T-cell (primary cell): Measurements from ENCODE around the gene GSX2. TPM values are rescaled to one million over a fixed set of nuclear protein-coding genes. Genes with fewer than 3 reads are reported as not detected.

Experiments
- ATAC-seq, 4 experiments: fragments of 200-7000 bp in 3 of 4; fragments of 150-1000 bp in 1 of 4; cut with Tn5 transposase; replicated peaks in 1 of 4; 1 replicate in 3 of 4; 2 replicates in 1 of 4; pipeline ENCODE4 v1.10.0; 2021; ENCODE audit warnings: moderate library complexity in 3 of 4, mild to moderate bottlenecking in 2 of 4, moderate number of reproducible peaks in 1 of 4
- CTCF ChIA-PET, 2 donors: fragments of 300-600 bp; sonication (Branson Sonifier 250); formaldehyde crosslinking; loops; one replicate each; lab custom pipeline; 2022; ENCODE audit warnings: antibody characterized with exemption in 2 of 2; lab: Charles Lee
- POLR2A ChIA-PET, 2 donors: fragments of 300-600 bp; sonication (Branson Sonifier 250); formaldehyde crosslinking; loops; one replicate each; lab custom pipeline; 2022; ENCODE audit warnings: antibody characterized with exemption in 2 of 2; lab: Charles Lee
- DNase-seq, 35 experiments: peaks; one replicate each; pipeline versions ENCODE4 v3.0.0 to v3.0.0-alpha.2; 2013 to 2023
- H3K27ac ChIP-seq: one replicate; pipeline ENCODE4 v1.5.1; 2013; ENCODE audit warnings: low read length
- H3K27me3 ChIP-seq, 2 experiments: replicated peaks in 1 of 2; 1 replicate in 1 of 2; 2 replicates in 1 of 2; pipeline versions ENCODE4 v1.6.1 to v1.7.0; 2013; ENCODE audit warnings: low read length in 1 of 2, mixed read lengths in 1 of 2; ENCODE audit not compliant: control insufficient read depth in 2 of 2, insufficient read depth in 2 of 2; ENCODE audit errors: extremely low read depth in 1 of 2
- H3K36me3 ChIP-seq, 2 donors: 1 replicate in 1 of 2; 2 replicates in 1 of 2; pipeline versions ENCODE4 v1.6.1 to v1.7.0; 2013; ENCODE audit warnings: low read length in 1 of 2; ENCODE audit not compliant: control insufficient read depth in 2 of 2, insufficient read depth in 1 of 2; ENCODE audit errors: extremely low read depth in 1 of 2
- H3K4me1 ChIP-seq, 2 experiments: 1 replicate in 1 of 2; 2 replicates in 1 of 2; pipeline versions ENCODE4 v1.6.1 to v1.7.0; 2013; ENCODE audit warnings: low read length in 2 of 2, mixed read lengths in 1 of 2; ENCODE audit not compliant: insufficient read depth in 2 of 2, control insufficient read depth in 1 of 2; ENCODE audit errors: extremely low read depth in 1 of 2
- H3K4me3 ChIP-seq, 2 donors: 1 replicate in 1 of 2; 2 replicates in 1 of 2; pipeline versions ENCODE4 v1.5.1 to v1.7.0; 2013; ENCODE audit warnings: mild to moderate bottlenecking in 2 of 2, low read length in 1 of 2, moderate library complexity in 1 of 2; ENCODE audit not compliant: control insufficient read depth in 1 of 2; ENCODE audit errors: extremely low read depth in 1 of 2
- H3K9me3 ChIP-seq: 2 replicates; pipeline ENCODE4 v1.7.0; 2013
- H3K27ac Mint-ChIP-seq, 2 donors: one replicate each; pipeline ENCODE4 v1.8.0; 2020 to 2021; ENCODE audit warnings: mild to moderate bottlenecking in 2 of 2, mixed read lengths in 2 of 2
- H3K27me3 Mint-ChIP-seq, 2 donors: one replicate each; pipeline ENCODE4 v1.8.0; 2021 to 2022; ENCODE audit warnings: mixed read lengths in 2 of 2
- H3K36me3 Mint-ChIP-seq: one replicate; pipeline ENCODE4 v1.8.0; 2021; ENCODE audit warnings: mixed read lengths
- H3K4me1 Mint-ChIP-seq, 3 donors: one replicate each; pipeline ENCODE4 v1.8.0; 2020 to 2022; ENCODE audit warnings: mixed read lengths in 3 of 3, mild to moderate bottlenecking in 1 of 3
- H3K4me3 Mint-ChIP-seq, 3 donors: one replicate each; pipeline ENCODE4 v1.8.0; 2020 to 2022; ENCODE audit warnings: mild to moderate bottlenecking in 3 of 3, mixed read lengths in 3 of 3, moderate library complexity in 3 of 3
- H3K9me3 Mint-ChIP-seq, 3 donors: one replicate each; pipeline ENCODE4 v1.8.0; 2020 to 2022; ENCODE audit warnings: mixed read lengths in 3 of 3
- WGBS: methylation state at CpG from one replicate; pipeline ENCODE4 v1.1.5; 2013; ENCODE audit warnings: missing lambda C conversion rate; ENCODE audit not compliant: insufficient coverage; 5-methylcytosine and 5-hydroxymethylcytosine counted together
- total RNA-seq, 35 experiments: library from RNA in 6 of 35; stranded (reverse) in 6 of 35; fragments of 120-200 nt in 1 of 35; gene quantifications; one replicate each; pipeline versions ENCODE4 v1.2.1 to v1.2.4 and lab custom pipeline; 2013 to 2026

Gene GSX2
- total RNA-seq, 5 donors from 2014 or later (not counting 1 experiment from before 2014, with no cell fraction given), result not detected

GRCh38 chr4:54067166-54067565 is 32.8 kb upstream of the GSX2 start:
- peaks cover 0 to 3% of the 10 kb centered on the region in 2 donors for H3K27me3 Mint-ChIP-seq
- no peak overlapping the region for H3K4me3 Mint-ChIP-seq
- 85% methylated on average over 2 of the region's 5 CpGs for WGBS
- Histone ChIP-seq H3K4me3 (no peak overlapping the region), H3K9me3 (no peaks in the 10 kb centered on the region), H3K36me3 (no peaks in the 10 kb centered on the region), H3K27me3 (no peaks in the 10 kb centered on the region), H3K27ac (no peak overlapping the region), H3K4me1 (peaks cover 3 to 21% of the 10 kb centered on the region in 2 experiments)
- no peak for DNase-seq
- peaks cover 21 to 26% (median 22%) of the 10 kb centered on the region in 3 donors for H3K4me1 Mint-ChIP-seq
- no peak for ATAC-seq
- peaks cover 3% of the 10 kb centered on the region for H3K36me3 Mint-ChIP-seq
- CTCF ChIA-PET, result interaction anchor here in 1 of 2 donors (0.6 kb wide), 1 partner anchor 1425 kb away, joined by 3 read pairs; no protein-coding TSS in a partner anchor
- H3K27ac Mint-ChIP-seq, result no peak overlapping the region
- no peaks in the 10 kb centered on the region for H3K9me3 Mint-ChIP-seq
- POLR2A ChIA-PET, result interaction anchor here in 1 of 2 donors (0.6 to 0.7 kb wide), 2 partner anchors 11 to 1482 kb away, joined by 4 to 7 read pairs; no protein-coding TSS in a partner anchor

DNA sequence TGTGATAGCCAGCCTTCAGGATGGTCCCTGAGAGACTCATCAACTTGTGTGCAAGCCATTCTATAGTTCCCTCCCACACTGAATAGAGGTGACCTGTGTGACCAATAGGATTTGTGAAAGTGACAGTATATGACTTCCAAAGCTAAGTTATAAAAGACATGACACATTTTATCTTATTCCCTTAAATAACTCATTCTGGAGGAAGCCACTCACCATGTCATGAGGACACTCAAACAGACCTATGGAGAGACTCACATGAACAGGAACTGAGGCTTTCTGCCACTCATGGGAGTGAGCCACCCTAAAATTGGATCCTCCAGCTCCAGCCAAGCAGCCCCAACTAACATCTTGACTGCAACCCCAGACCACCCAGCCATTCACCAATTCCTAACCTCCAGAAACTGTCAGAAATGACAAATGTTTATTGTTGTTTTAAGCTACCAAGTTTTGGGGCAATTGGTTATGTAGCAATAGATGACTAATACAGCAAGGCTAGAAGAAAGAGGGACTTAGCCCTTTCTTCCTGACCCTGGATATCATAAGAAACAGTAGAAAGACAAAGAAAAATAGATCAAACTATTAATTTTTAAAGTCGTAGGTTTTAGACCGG is 26.6 kb upstream of the GSX2 start:
- CTCF ChIA-PET, result no interaction called here
- no peak overlapping the region for H3K4me3 ChIP-seq
- POLR2A ChIA-PET, result interaction anchor here (0.6 to 1.2 kb wide), 2 partner anchors 16 to 17 kb away, joined by 4 read pairs; no protein-coding TSS in a partner anchor
- no peaks in the 10 kb centered on the region for H3K9me3 ChIP-seq
- no peak for DNase-seq
- H3K4me3 Mint-ChIP-seq, result no peak overlapping the region
- WGBS, result 92% methylated on average over 2 of the region's 2 CpGs
- no peaks in the 10 kb centered on the region for H3K4me1 ChIP-seq
- no peak overlapping the region for H3K27ac ChIP-seq
- peaks cover 0 to 11% of the 10 kb centered on the region in 2 experiments for H3K27me3 ChIP-seq
- no peaks in the 10 kb centered on the region for H3K36me3 ChIP-seq
- no peak overlapping the region for H3K27ac Mint-ChIP-seq
- H3K27me3 Mint-ChIP-seq, result peaks cover 3 to 8% of the 10 kb centered on the region in 2 donors
- no peak for ATAC-seq
- H3K36me3 Mint-ChIP-seq, result no peaks in the 10 kb centered on the region
- no peaks in the 10 kb centered on the region for H3K9me3 Mint-ChIP-seq
- H3K4me1 Mint-ChIP-seq, result no peaks in the 10 kb centered on the region

- CTCF ChIA-PET, result no interaction called here
- no peak overlapping the region for H3K4me3 Mint-ChIP-seq
These were observed 25.6 kb upstream of the GSX2 start for GRCh38 chr4:54074381-54074780.

GRCh38 chr4:54076673-54077072 is 23.3 kb upstream of the GSX2 start:
- DNase-seq, result no peak
- Histone ChIP-seq H3K36me3 (no peaks in the 10 kb centered on the region), H3K4me3 (no peak overlapping the region), H3K4me1 (no peaks in the 10 kb centered on the region), H3K27me3 (peaks cover 0 to 13% of the 10 kb centered on the region in 2 experiments), H3K9me3 (no peaks in the 10 kb centered on the region), H3K27ac (no peak overlapping the region)
- H3K36me3 Mint-ChIP-seq, result no peaks in the 10 kb centered on the region
- ChIA-PET POLR2A (no interaction called here), CTCF (interaction anchor here in 1 of 2 donors (0.7 kb wide), 1 partner anchor 11 kb away, joined by 3 read pairs; no protein-coding TSS in a partner anchor)
- H3K9me3 Mint-ChIP-seq, result no peaks in the 10 kb centered on the region
- H3K4me3 Mint-ChIP-seq, result no peak overlapping the region
- peaks cover 8 to 12% of the 10 kb centered on the region in 2 donors for H3K27me3 Mint-ChIP-seq
- ATAC-seq, result no peak
- H3K4me1 Mint-ChIP-seq, result no peaks in the 10 kb centered on the region
- no peak overlapping the region for H3K27ac Mint-ChIP-seq

More at GRCh38 chr4:54074381-54074780, 25.6 kb upstream of the GSX2 start:
- no peak overlapping the region for H3K4me3 ChIP-seq
- peaks cover 0 to 11% of the 10 kb centered on the region in 2 experiments for H3K27me3 ChIP-seq
- no peaks in the 10 kb centered on the region for H3K4me1 Mint-ChIP-seq
- POLR2A ChIA-PET, result no interaction called here
- DNase-seq (no peak), ATAC-seq (no peak)
- H3K4me1 ChIP-seq, result no peaks in the 10 kb centered on the region
- H3K27me3 Mint-ChIP-seq, result peaks cover 7 to 12% of the 10 kb centered on the region in 2 donors
- no peaks in the 10 kb centered on the region for H3K36me3 Mint-ChIP-seq
- no peaks in the 10 kb centered on the region for H3K9me3 ChIP-seq
- no peaks in the 10 kb centered on the region for H3K9me3 Mint-ChIP-seq
- H3K36me3 ChIP-seq, result no peaks in the 10 kb centered on the region
- H3K27ac ChIP-seq, result no peak overlapping the region
- H3K27ac Mint-ChIP-seq, result no peak overlapping the region

GRCh38 chr4:54077812-54078211 is 22.2 kb upstream of the GSX2 start:
- ChIA-PET CTCF (no interaction called here), POLR2A (no interaction called here)
- Histone ChIP-seq H3K27me3 (peaks cover 0 to 11% of the 10 kb centered on the region in 2 experiments), H3K9me3 (no peaks in the 10 kb centered on the region), H3K4me3 (no peak overlapping the region), H3K36me3 (no peaks in the 10 kb centered on the region), H3K27ac (no peak overlapping the region), H3K4me1 (no peaks in the 10 kb centered on the region)
- H3K27me3 Mint-ChIP-seq, result peaks cover 8 to 10% of the 10 kb centered on the region in 2 donors
- DNase-seq, result no peak
- no peaks in the 10 kb centered on the region for H3K9me3 Mint-ChIP-seq
- no peak overlapping the region for H3K27ac Mint-ChIP-seq
- H3K36me3 Mint-ChIP-seq, result no peaks in the 10 kb centered on the region
- no peak for ATAC-seq
- 100% methylated on average over 1 of the region's 1 CpG for WGBS
- H3K4me1 Mint-ChIP-seq, result no peaks in the 10 kb centered on the region
- H3K4me3 Mint-ChIP-seq, result no peak overlapping the region

DNA sequence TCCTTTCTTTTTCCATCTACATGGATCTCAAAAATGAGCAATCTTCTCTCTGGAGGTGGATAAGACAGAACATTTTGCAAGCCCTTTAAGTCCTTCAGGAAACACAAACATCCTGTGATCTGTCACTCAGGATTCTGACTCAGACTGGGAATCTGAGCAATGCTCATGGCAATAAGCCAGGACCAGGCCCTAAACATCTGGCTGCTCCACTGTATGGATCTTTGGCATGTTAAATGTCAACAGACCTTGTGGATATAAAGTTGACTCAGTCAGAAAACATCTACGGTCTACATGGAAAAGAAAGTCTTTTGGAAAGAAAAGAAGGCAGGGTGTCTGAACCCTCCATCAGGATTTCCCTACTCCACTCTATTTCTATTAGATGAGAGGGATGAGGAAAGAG is 17.8 kb upstream of the GSX2 start:
- WGBS, result no CpG with 5 or more reads among the region's 1 CpG
- Mint-ChIP-seq H3K9me3 (no peaks in the 10 kb centered on the region), H3K27ac (no peak overlapping the region), H3K4me1 (no peaks in the 10 kb centered on the region), H3K36me3 (no peaks in the 10 kb centered on the region), H3K27me3 (peaks cover 13% of the 10 kb centered on the region in 2 donors), H3K4me3 (no peak overlapping the region)
- ChIA-PET CTCF (no interaction called here), POLR2A (no interaction called here)
- Histone ChIP-seq H3K27me3 (peaks cover 5 to 6% of the 10 kb centered on the region in 2 experiments), H3K4me1 (no peaks in the 10 kb centered on the region), H3K4me3 (no peak overlapping the region), H3K9me3 (no peaks in the 10 kb centered on the region), H3K36me3 (no peaks in the 10 kb centered on the region), H3K27ac (no peak overlapping the region)
- DNase-seq (no peak), ATAC-seq (no peak)
